Activated CD8-positive, alpha-beta T cell treated with anti-CD3 and anti-CD28 coated beads for 36 hours (primary cell): ENCODE data around the gene PPP2R2C. TPM values are rescaled to one million over a fixed set of nuclear protein-coding genes. Genes with fewer than 3 reads are reported as not detected.

Source experiments
- ATAC-seq: fragments of 200-7000 bp; cut with Tn5 transposase; one replicate; pipeline ENCODE4 v1.10.0; 2021; ENCODE audit warnings: mild to moderate bottlenecking, moderate library complexity
- CTCF ChIA-PET: fragments of 350-600 bp; sonication (Branson Sonifier 250); formaldehyde crosslinking; loops from one replicate; lab custom pipeline; 2021; ENCODE audit warnings: antibody characterized with exemption; lab: Charles Lee
- POLR2A ChIA-PET: fragments of 350-600 bp; sonication (Branson Sonifier 250); formaldehyde crosslinking; loops from one replicate; lab custom pipeline; 2021; ENCODE audit warnings: antibody characterized with exemption; lab: Charles Lee
- DNase-seq: peaks from one replicate; pipeline ENCODE4 v3.0.0-alpha.2; 2020
- H3K27ac Mint-ChIP-seq: one replicate; pipeline ENCODE4 v1.8.0; 2021; ENCODE audit warnings: mild to moderate bottlenecking, mixed read lengths
- H3K27me3 Mint-ChIP-seq: one replicate; pipeline ENCODE4 v1.8.0; 2021; ENCODE audit warnings: mixed read lengths
- H3K36me3 Mint-ChIP-seq: one replicate; pipeline ENCODE4 v1.8.0; 2021; ENCODE audit warnings: low read depth, mixed read lengths
- H3K4me1 Mint-ChIP-seq: one replicate; pipeline ENCODE4 v1.8.0; 2021; ENCODE audit warnings: low read depth, mixed read lengths
- H3K4me3 Mint-ChIP-seq: one replicate; pipeline ENCODE4 v1.8.0; 2021; ENCODE audit warnings: mild to moderate bottlenecking, moderate library complexity, mixed read lengths
- H3K9me3 Mint-ChIP-seq: one replicate; pipeline ENCODE4 v1.8.0; 2021; ENCODE audit warnings: mixed read lengths
- intact Hi-C: fragments of 100-400 bp; cut with micrococcal nuclease; formaldehyde crosslinking; loops from one replicate; pipeline ENCODE4 v1.10.0; 2022
- total RNA-seq, 2 experiments: library from RNA; stranded (reverse); gene quantifications; one replicate each; pipeline ENCODE4 v1.2.3, GENCODE V29; 2021
- TF ChIP-seq, protein P1 (sequence below): fragments of 200-600 bp; IDR thresholded peaks from one replicate; pipeline ENCODE4 v1.8.0; 2022; ENCODE audit warnings: antibody characterized with exemption, mild to moderate bottlenecking

PPP2R2C gene
- total RNA-seq, 2 experiments from 2014 or later: not detected

DNA sequence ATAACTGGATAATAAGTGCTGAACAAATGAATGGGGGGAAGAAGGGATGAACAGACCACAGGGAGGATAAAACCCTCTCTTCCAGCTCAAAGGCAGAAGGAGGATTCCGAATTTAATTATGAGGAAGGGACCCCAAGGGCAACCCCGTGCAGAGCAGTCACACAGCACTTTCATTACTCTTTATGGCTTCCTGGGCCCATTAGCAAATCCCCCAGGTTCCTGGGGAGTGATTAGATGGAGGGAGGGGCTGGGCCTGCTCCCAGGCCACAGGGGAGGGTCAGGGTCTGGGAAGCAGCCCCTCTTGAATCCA is 67.1 kb downstream of the PPP2R2C start:
- ChIA-PET CTCF (interaction anchor here (1.1 kb wide), 1 partner anchor 154 kb away, joined by 3 read pairs; no protein-coding TSS in a partner anchor), POLR2A (interaction anchor here (0.7 kb wide), 1 partner anchor 66 kb away, joined by 3 read pairs; no protein-coding TSS in a partner anchor)
- H3K4me3 Mint-ChIP-seq: no peak overlapping the region
- H3K27ac Mint-ChIP-seq: no peak overlapping the region
- intact Hi-C loops: no loop called here
- H3K36me3 Mint-ChIP-seq: no peaks in the 10 kb centered on the region
- TF ChIP-seq, protein P1, sequence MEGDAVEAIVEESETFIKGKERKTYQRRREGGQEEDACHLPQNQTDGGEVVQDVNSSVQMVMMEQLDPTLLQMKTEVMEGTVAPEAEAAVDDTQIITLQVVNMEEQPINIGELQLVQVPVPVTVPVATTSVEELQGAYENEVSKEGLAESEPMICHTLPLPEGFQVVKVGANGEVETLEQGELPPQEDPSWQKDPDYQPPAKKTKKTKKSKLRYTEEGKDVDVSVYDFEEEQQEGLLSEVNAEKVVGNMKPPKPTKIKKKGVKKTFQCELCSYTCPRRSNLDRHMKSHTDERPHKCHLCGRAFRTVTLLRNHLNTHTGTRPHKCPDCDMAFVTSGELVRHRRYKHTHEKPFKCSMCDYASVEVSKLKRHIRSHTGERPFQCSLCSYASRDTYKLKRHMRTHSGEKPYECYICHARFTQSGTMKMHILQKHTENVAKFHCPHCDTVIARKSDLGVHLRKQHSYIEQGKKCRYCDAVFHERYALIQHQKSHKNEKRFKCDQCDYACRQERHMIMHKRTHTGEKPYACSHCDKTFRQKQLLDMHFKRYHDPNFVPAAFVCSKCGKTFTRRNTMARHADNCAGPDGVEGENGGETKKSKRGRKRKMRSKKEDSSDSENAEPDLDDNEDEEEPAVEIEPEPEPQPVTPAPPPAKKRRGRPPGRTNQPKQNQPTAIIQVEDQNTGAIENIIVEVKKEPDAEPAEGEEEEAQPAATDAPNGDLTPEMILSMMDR: no peak
- no peaks in the 10 kb centered on the region for H3K4me1 Mint-ChIP-seq
- ATAC-seq (no peak), DNase-seq (no peak)
- H3K27me3 Mint-ChIP-seq: peaks cover 39% of the 10 kb centered on the region
- no peaks in the 10 kb centered on the region for H3K9me3 Mint-ChIP-seq

DNA sequence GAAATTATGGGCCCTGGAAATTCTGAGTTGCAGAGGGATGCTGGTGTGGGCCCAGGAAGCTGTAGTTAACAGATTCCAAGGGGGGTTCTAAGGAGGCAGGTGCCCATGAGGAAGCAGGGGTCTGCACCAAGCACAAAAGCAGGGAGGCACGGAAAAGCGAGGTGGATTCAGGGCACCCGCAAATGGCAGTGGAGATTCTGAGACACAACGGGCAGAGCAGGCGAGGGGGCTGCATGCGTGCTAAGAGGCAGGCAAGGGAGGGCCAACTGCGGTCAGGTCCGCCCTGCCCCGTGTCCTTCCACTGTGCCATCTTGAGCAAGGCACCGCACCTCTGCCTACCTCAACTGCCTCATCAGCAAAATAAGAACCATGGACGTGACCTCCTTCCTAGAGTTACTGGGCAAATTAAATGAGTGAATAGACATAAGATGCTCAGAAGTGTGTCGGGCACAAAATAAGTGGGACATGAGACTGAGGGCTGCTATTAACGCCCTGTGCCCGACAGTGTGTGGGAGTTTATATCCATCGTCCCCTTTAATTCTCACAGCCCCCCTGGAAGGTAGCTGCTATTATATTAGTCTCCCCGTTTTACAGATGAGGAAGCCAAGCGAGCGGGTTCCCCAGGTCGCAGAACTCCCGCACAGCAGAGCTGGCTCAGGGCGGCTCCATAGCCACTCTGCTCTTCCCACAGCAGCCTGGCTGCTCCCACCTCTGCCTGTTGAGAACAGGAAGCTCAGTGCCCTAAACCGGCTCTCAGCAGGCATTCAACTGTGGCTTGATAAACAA is 67.6 kb downstream of the PPP2R2C start:
- Mint-ChIP-seq H3K9me3 (no peaks in the 10 kb centered on the region), H3K4me3 (no peak overlapping the region), H3K27ac (no peak overlapping the region), H3K36me3 (no peaks in the 10 kb centered on the region), H3K4me1 (no peaks in the 10 kb centered on the region), H3K27me3 (peaks cover 42% of the 10 kb centered on the region)
- intact Hi-C loops: no loop called here
- TF ChIP-seq, protein P1: no peak
- DNase-seq: no peak
- CTCF ChIA-PET: interaction anchor here (1.1 kb wide), 1 partner anchor 154 kb away, joined by 3 read pairs; no protein-coding TSS in a partner anchor
- POLR2A ChIA-PET: interaction anchor here (0.7 kb wide), 1 partner anchor 67 kb away, joined by 3 read pairs; no protein-coding TSS in a partner anchor
- no peak for ATAC-seq

DNA sequence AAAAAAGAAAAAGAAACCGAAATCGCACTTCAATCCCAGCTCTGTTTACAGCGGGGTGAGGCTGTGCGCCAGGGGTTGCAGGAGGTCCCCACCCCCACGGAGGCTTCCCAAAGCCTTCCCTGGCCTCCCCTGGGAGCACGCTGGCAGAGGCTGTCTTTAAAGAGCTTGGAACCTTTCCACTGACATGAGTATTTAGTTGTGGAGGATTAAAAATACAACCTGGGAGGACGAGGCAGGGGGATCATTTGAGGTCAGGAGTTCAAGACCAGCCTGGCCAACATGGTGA is 69.1 kb downstream of the PPP2R2C start:
- no peak overlapping the region for H3K4me3 Mint-ChIP-seq
- peaks cover 42% of the 10 kb centered on the region for H3K27me3 Mint-ChIP-seq

DNA sequence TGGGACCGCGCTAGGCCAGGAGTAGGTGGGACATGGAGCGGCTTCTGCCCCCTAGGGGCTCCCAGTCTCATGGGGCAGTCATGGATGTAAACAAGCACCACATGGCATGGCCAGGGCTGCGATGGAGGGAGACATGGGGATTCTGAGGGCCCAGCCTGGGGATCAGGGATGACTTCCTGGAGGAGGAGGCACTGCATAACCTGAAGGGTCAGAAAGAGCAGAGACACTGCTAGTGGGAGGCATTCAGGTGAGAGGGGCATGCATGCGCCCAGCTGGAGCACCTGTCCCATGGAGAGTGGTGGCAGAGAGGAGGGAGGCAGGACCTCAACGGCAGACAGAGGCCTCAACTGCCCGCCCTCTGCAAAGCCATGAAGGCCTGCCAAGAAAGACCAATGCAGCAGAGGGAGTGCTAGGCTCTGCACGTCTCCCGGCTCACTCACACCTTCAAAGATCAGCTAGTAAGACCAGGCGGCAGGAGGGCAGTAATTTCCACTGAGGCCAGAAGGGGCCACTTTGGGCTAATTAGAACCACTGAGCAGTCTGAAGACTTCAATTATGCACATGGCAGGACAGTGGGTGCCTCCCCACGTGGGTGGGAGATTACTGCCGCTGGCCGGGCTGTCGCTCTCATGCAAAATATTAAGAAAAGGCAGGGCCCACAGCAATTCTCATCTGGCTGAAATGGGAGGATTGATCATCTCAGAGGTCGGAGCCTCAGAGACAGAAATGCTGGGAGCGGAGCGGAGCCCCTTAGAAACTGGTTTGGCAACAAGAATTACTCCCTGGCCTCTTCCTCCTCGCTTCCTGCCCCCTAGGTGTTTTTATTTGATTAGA is 69.6 kb downstream of the PPP2R2C start:
- POLR2A ChIA-PET: no interaction called here
- Mint-ChIP-seq H3K36me3 (no peaks in the 10 kb centered on the region), H3K27me3 (peaks cover 42% of the 10 kb centered on the region), H3K9me3 (no peaks in the 10 kb centered on the region), H3K4me1 (no peaks in the 10 kb centered on the region), H3K4me3 (no peak overlapping the region), H3K27ac (no peak overlapping the region)
- DNase-seq: no peak
- TF ChIP-seq, protein P1: no peak
- CTCF ChIA-PET: interaction anchor here (1.1 kb wide), 1 partner anchor 9 kb away, joined by 3 read pairs; no protein-coding TSS in a partner anchor
- intact Hi-C loops: no loop called here
- ATAC-seq: no peak

More for the DNA sequence above, 69.1 kb downstream of the PPP2R2C start:
- no peak for DNase-seq
- intact Hi-C loops: no loop called here
- no peak for ATAC-seq
- Mint-ChIP-seq H3K27ac (no peak overlapping the region), H3K4me1 (no peaks in the 10 kb centered on the region), H3K9me3 (no peaks in the 10 kb centered on the region), H3K36me3 (no peaks in the 10 kb centered on the region)
- TF ChIP-seq, protein P1: no peak
- ChIA-PET CTCF (interaction anchor here (1.1 kb wide), 1 partner anchor 9 kb away, joined by 3 read pairs; no protein-coding TSS in a partner anchor), POLR2A (no interaction called here)

DNA sequence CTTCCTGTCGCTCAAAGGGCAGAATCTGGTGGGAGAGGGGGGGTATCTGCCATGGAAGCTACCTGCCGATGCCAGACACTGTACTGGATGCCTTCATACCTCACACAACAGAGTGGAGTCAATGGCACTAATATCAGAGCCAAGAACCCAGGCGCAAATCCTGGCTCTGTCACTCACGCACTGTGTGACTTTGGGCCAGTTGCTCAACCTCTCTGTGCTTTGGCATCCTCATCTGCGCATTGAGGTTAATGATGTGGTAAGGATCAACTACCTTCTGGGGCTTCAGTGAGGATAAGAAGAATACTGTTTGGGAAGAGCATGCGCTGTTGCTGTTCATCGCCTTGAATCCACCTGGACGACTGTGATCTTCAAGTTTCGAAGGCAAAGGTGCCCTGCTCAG is 70.6 kb downstream of the PPP2R2C start:
- no peak for DNase-seq
- intact Hi-C loops: no loop called here
- Mint-ChIP-seq H3K36me3 (no peaks in the 10 kb centered on the region), H3K4me1 (no peaks in the 10 kb centered on the region), H3K27ac (no peak overlapping the region), H3K27me3 (peaks cover 42% of the 10 kb centered on the region), H3K4me3 (no peak overlapping the region), H3K9me3 (no peaks in the 10 kb centered on the region)
- ChIA-PET POLR2A (no interaction called here), CTCF (no interaction called here)
- TF ChIP-seq, protein P1: no peak
- no peak for ATAC-seq
